ENCODE data around the gene S100A7A. TPM values are rescaled to one million over a fixed set of nuclear protein-coding genes. Genes with fewer than 3 reads are reported as not detected.

The S100A7A gene
- total and polyA plus RNA-seq, 2 donors (not counting 1 experiment from before 2014, with no cell fraction given) = not detected

DNA sequence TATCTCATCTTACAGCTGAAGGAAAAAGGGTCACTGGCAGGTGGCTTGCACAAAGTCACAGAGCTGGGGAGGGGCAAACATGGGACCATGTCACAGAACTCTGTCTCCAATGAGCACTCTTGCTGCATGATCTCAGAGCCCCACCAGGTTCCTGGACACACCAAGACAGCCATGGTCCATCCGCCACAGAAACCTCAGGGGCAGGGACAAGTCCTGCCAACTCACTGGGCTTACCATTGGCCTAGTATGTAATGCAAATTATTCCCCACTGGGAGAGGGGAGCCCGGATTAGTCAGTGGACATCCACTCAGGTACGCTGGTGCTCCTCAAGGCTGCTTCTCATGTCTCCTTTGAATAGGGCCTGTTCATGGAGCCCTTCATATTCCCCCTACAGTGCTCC, 14.2 kb downstream of the S100A7A start:
- TF ChIP-seq EZH2 (IDR thresholded peaks at IDR 0.05; ENCODE audit: borderline replicate concordance, insufficient read depth, low read depth, low read length, poor library complexity, severe bottlenecking) = no peak
- TF ChIP-seq, protein P1, sequence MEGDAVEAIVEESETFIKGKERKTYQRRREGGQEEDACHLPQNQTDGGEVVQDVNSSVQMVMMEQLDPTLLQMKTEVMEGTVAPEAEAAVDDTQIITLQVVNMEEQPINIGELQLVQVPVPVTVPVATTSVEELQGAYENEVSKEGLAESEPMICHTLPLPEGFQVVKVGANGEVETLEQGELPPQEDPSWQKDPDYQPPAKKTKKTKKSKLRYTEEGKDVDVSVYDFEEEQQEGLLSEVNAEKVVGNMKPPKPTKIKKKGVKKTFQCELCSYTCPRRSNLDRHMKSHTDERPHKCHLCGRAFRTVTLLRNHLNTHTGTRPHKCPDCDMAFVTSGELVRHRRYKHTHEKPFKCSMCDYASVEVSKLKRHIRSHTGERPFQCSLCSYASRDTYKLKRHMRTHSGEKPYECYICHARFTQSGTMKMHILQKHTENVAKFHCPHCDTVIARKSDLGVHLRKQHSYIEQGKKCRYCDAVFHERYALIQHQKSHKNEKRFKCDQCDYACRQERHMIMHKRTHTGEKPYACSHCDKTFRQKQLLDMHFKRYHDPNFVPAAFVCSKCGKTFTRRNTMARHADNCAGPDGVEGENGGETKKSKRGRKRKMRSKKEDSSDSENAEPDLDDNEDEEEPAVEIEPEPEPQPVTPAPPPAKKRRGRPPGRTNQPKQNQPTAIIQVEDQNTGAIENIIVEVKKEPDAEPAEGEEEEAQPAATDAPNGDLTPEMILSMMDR (IDR thresholded peaks at IDR 0.05) = no peak
- no peak overlapping the region for H3K9ac ChIP-seq (ENCODE audit: low read length)
- H3K9me3 ChIP-seq (ENCODE audit: control extremely low read depth in 1 of 3, control insufficient read depth in 2 of 3, insufficient read depth in 1 of 3, low read length in 2 of 3) = no peaks in the 10 kb centered on the region
- H3K27me3 ChIP-seq (replicated peaks in 1 of 4; ENCODE audit: control extremely low read depth in 1 of 4, control insufficient read depth in 3 of 4, insufficient read depth in 4 of 4, low read length in 3 of 4) = peaks cover 0 to 10% (median under 1%) of the 10 kb centered on the region in 4 experiments
- no peak overlapping the region for H3K27ac ChIP-seq (ENCODE audit: low read length in 2 of 2)
- no peaks in the 10 kb centered on the region for H3K79me2 ChIP-seq (ENCODE audit: control insufficient read depth, insufficient read depth, low read length)
- no peaks in the 10 kb centered on the region for H3K4me1 ChIP-seq (ENCODE audit: control insufficient read depth in 2 of 2, insufficient read depth in 2 of 2, low read length in 2 of 2)
- no peaks in the 10 kb centered on the region for H3K9me3 Mint-ChIP-seq (ENCODE audit: insufficient read depth)
- 81% methylated on average over 3 of the region's 3 CpGs for WGBS (ENCODE audit: insufficient coverage)
- intact Hi-C loops (cut with micrococcal nuclease) = no loop called here
- H2AFZ ChIP-seq (ENCODE audit: insufficient read depth, low read depth, low read length, poor library complexity, severe bottlenecking) = no peak overlapping the region
- H3K4me3 Mint-ChIP-seq = no peak overlapping the region
- H3K27ac Mint-ChIP-seq = peak overlapping the region; percentile 26
- no peak overlapping the region for H3K4me2 ChIP-seq (replicated peaks; ENCODE audit: low read depth, low read length, poor library complexity, severe bottlenecking)
- H3K27me3 Mint-ChIP-seq = peaks cover 41% of the 10 kb centered on the region
- no peak for DNase-seq
- H3K4me3 ChIP-seq (ENCODE audit: control extremely low read depth in 1 of 5, extremely low read depth in 1 of 5, insufficient read depth in 1 of 5, low read depth in 2 of 5, low read length in 4 of 5) = no peak overlapping the region
- ChIA-PET CTCF (no interaction called here), POLR2A (no interaction called here)
- no peaks in the 10 kb centered on the region for H3K4me1 Mint-ChIP-seq
- no peaks in the 10 kb centered on the region for H3K36me3 ChIP-seq (replicated peaks in 1 of 2; ENCODE audit: control extremely low read depth in 1 of 2, control insufficient read depth in 1 of 2, extremely low read depth in 1 of 2, insufficient read depth in 2 of 2, low read length in 1 of 2)
- no peaks in the 10 kb centered on the region for H4K20me1 ChIP-seq (ENCODE audit: control insufficient read depth, insufficient read depth, low read length, poor library complexity, severe bottlenecking)
- ATAC-seq (ENCODE audit: low read depth) = no peak

DNA sequence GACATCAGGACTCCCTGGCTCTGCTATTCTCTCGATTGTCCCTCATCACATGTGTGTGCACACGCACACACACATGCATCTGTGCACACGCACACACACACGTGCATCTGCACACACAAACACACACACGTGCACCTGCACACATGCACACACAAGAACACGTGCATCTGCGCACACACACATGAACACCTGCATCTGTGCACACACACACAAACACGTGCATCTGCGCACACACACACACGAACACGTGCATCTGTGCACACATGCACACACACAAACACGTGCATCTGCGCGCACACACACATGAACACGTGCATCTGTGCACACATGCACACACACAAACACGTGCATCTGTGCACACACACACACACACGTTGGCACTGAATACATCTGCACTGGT, 14.7 kb downstream of the S100A7A start:
- no peak overlapping the region for H2AFZ ChIP-seq (ENCODE audit: insufficient read depth, low read depth, low read length, poor library complexity, severe bottlenecking)
- H3K4me3 Mint-ChIP-seq = no peak overlapping the region
- no peaks in the 10 kb centered on the region for H3K9me3 ChIP-seq (ENCODE audit: control extremely low read depth in 1 of 3, control insufficient read depth in 2 of 3, insufficient read depth in 1 of 3, low read length in 2 of 3)
- H3K79me2 ChIP-seq (ENCODE audit: control insufficient read depth, insufficient read depth, low read length) = no peaks in the 10 kb centered on the region
- intact Hi-C loops (cut with micrococcal nuclease) = no loop called here
- ATAC-seq (ENCODE audit: low read depth) = no peak
- H3K4me2 ChIP-seq (replicated peaks; ENCODE audit: low read depth, low read length, poor library complexity, severe bottlenecking) = no peak overlapping the region
- no peak overlapping the region for H3K27ac ChIP-seq (ENCODE audit: low read length in 2 of 2)
- peaks cover 0 to 10% (median under 1%) of the 10 kb centered on the region in 4 experiments for H3K27me3 ChIP-seq (replicated peaks in 1 of 4; ENCODE audit: control extremely low read depth in 1 of 4, control insufficient read depth in 3 of 4, insufficient read depth in 4 of 4, low read length in 3 of 4)
- POLR2A ChIA-PET = no interaction called here
- TF ChIP-seq, protein P1 (IDR thresholded peaks at IDR 0.05) = no peak
- TF ChIP-seq EZH2 (IDR thresholded peaks at IDR 0.05; ENCODE audit: borderline replicate concordance, insufficient read depth, low read depth, low read length, poor library complexity, severe bottlenecking) = no peak
- H3K27ac Mint-ChIP-seq = no peak overlapping the region
- H4K20me1 ChIP-seq (ENCODE audit: control insufficient read depth, insufficient read depth, low read length, poor library complexity, severe bottlenecking) = no peaks in the 10 kb centered on the region
- H3K27me3 Mint-ChIP-seq = peaks cover 40% of the 10 kb centered on the region
- no peaks in the 10 kb centered on the region for H3K36me3 ChIP-seq (replicated peaks in 1 of 2; ENCODE audit: control extremely low read depth in 1 of 2, control insufficient read depth in 1 of 2, extremely low read depth in 1 of 2, insufficient read depth in 2 of 2, low read length in 1 of 2)
- no peaks in the 10 kb centered on the region for H3K9me3 Mint-ChIP-seq (ENCODE audit: insufficient read depth)
- H3K4me1 Mint-ChIP-seq = no peaks in the 10 kb centered on the region
- 89% methylated on average over 17 of the region's 17 CpGs for whole genome bisulfite sequencing (ENCODE audit: insufficient coverage)
- no peak overlapping the region for H3K9ac ChIP-seq (ENCODE audit: low read length)
- H3K4me3 ChIP-seq (ENCODE audit: control extremely low read depth in 1 of 5, extremely low read depth in 1 of 5, insufficient read depth in 1 of 5, low read depth in 2 of 5, low read length in 4 of 5) = no peak overlapping the region
- no peaks in the 10 kb centered on the region for H3K4me1 ChIP-seq (ENCODE audit: control insufficient read depth in 2 of 2, insufficient read depth in 2 of 2, low read length in 2 of 2)
- CTCF ChIA-PET = no interaction called here
- DNase-seq = no peak

Data from B cell (primary cell).